NCI-H2196 treated with DMSO at 0.1 percent for 48 hours (cell line): ENCODE results near the gene AFF1.
"Not testable (repeated sequence)": the region's sequence is repeated elsewhere in the genome, so short reads cannot be mapped to it uniquely, and the experiment has no call there.

Experiments
- DNase-seq: peaks from one replicate; lab custom pipeline; 2025; ENCODE audit not compliant: unreplicated experiment; lab: John Stamatoyannopoulos, UW

Gene AFF1

GRCh38 chr4:87007528-87008446 lies 73.0 kb downstream of the AFF1 start:
- DNase-seq, result no peak

DNA sequence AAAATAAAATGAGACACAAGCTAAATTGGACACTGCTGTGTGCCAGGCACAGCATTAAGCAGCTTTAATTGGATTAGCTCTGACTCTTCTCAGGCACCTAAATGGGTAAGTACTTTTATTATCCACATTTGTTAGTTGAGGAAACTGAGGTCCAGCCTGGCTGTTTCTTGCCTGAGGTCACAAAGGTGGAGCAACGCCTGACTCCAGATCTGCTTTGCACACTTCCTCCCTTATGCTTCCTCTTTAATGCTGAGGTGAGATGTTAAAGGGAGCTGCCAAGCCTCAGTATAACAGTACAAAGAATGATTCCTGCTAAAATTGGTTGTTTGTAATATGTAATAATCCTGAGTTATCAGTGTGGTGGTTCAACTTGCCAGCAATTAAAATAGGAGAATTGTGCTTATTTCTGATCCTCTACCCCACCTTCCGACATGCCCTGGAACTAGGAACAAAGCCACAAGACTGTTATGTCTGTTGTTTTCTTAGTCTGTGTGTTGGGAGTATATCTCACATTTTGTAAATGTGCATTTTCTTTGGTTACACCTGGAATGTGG lies 74.4 kb downstream of the AFF1 start:
- no peak for DNase-seq

DNA sequence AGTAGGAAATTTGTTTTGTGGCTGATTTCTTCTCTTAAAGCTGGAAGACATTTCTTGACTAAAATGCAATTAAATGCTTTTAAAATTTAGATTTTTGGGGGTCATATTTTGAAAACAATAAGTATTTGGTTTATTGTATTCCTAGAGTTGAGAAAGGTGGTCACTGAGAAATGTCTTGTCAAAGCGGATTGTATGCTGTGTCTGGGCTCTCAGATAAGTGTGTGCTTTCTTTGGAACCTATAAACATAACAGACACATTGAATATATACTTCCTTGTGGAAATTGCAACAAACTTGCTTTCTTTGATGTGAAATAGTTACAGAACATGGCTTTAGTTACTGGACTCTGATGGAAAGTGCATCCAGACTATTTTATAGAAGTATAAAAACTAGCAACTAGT lies 75.4 kb downstream of the AFF1 start:
- DNase-seq, result no peak

DNA sequence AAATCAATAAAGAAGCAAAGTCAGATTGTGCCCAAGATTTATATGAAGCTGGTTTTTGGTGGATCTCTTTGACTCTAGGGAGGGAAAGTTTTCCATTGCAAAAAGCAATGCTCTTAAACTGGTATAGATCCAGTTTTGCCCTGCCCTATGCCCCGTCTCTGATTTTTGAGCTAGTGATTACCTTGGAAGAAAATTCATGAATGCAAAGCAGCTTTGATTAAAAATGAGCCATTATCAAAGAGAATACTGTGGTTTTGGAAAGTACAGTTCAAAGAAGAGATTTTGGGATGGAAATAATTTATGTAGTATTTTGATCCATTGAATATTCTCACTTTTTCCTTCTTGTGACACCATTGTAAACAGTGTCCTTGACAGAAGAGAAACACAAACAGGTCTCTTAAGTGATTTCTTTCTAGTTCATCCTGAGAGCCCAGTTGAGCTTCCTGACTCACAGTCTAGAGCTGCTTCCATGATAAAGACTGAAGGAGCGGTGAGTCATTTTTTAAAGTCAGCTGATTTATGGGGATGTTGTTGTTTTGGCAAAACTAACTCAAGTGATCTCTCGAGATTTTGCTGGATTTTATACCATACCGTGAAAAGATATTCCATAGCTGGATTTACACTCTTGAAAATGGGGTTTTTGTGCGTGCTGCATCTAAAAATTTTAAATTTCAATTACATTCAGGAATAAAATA lies 76.7 kb downstream of the AFF1 start:
- no peak for DNase-seq

DNA sequence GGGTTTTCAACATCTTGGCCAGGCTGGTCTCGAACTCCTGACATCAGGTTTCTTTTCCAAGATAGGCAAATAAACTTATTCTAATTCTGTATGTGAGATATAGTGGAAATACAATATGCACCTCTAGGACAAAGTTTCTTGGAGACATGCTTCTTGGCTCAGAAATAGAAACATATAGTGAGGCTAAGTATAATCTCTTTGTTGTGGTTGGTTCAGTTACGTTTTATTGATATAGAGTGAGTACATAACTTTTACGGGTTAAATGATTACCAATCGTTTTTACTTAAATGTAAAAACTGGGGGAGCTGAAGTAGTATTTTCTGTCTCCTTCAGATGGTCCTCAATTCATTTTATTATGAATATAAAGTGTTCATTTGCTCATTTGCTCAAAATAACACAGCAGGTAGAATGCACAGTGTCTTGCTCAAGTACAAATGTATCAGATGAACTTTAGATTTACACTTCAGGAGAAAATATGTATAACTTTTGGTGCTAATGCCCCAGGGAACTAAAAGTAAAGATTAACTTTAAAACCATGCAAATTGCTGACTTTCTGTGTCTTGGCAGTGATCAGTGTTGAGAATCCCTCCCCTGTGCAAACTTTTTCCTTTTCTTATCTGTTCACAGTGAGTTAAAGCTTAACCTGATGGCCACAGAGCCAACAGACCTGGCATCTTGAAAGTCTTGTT lies 77.6 kb downstream of the AFF1 start:
- no peak for DNase-seq

DNA sequence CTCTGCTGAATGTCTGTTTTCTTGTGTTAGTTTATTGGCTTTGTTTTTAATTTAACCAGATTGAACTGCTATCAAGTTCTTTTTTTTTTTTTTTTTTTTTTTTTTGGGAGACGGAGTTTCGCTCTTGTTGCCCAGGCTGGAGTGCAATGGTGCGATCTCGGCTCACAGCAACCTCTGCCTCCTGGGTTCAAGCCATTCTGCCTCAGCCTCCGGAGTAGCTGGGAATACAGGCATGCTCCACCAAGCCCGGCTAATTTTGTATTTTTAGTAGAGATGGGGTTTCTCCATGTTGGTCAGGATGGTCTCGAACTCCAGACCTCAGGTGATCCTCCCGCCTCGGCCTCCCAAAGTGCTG lies 78.1 kb downstream of the AFF1 start:
- DNase-seq, result not testable (repeated sequence)

DNA sequence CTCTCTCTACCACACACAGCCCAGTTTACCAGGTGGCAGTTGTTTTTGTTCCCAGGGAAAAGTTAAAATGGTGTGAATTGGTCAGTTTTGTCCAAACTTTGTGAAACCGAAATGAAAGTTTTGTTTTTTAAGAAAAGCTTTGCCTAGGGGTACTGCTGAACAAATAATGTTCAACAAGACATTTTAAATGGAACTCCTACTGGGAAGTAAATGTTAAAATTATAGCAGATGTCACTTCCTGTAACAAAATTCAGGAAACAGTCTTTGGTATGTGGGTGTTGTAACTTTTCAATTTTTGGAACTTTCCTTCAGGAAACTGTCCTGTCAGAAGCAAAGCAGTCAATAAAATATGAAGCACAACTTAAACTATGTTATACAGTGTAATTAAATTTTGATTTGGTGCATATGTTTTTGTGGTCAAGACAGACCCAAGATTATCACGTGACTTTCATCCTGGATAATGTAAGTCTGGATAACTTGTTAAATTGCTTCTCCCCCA lies 79.5 kb downstream of the AFF1 start:
- no peak for DNase-seq

- no peak for DNase-seq
These were observed 80.6 kb downstream of the AFF1 start for GRCh38 chr4:87015416-87015815.

- no peak for DNase-seq
These were observed 83.0 kb downstream of the AFF1 start for GRCh38 chr4:87017580-87018342.

DNA sequence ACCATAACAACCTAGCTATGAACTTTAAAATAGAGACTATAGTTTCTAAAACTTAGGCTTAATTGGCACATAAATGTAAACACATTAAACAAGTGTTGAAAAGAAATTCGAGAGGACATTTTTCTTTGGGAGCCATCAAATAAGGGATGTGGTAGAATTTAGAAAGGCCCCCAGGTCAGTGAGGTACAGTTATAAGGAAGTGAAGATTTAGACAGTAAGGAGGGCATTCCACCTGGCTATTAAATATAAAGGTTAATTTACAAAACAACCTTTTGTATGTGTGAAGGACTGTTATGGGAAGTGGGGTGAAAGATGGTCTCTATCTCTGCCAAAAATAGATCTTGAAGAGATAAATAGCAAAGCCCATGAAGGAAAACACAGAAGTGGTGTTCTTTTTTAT lies 83.9 kb downstream of the AFF1 start:
- DNase-seq, result no peak

DNA sequence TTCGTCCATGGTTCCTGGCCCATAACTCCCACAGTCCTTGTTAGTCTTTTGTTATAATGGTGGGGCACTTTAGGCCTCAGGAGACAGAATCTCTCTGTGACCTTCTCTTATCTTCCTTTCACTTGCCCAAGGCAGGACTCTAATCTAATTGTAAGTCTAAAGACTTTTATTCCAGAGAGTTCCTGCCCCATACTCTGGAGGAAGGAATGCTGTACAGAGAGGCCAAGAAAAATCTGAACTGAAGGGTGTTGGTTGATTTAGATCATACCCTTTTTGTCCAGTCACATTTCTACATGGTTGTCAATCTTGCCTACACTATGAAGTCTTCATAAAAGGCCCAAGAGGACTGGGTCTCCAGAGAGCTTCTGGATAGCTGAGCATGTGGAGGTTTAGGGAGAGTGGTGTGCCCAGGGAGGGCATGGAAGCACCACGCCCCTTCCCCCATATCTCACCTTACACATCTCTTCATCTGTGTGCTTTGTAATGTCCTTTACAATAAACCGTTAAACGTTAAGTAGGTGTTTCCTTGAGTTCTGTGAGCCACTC lies 84.5 kb downstream of the AFF1 start:
- DNase-seq, result no peak

- no peak for DNase-seq
These were observed 85.1 kb downstream of the AFF1 start for GRCh38 chr4:87019898-87020297.

DNA sequence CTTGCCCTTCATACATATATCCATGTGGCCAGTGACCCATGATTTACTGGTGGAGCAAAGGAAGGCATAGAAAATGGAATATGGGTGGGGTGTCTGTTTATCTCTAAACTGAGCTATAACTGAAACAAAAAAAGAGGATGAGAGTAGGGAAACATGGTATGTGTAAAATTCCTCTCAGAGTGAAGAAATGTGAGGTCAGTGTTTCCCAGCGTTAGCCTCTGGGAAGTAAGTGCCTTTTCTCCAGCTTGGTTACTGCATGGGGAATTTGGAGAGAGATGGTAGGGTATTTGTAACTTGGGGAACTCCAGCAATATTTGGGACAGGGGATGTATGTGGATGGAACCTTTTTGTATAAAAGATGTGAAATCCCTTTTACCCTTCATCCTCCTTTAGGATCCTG lies 89.4 kb downstream of the AFF1 start:
- no peak for DNase-seq

DNA sequence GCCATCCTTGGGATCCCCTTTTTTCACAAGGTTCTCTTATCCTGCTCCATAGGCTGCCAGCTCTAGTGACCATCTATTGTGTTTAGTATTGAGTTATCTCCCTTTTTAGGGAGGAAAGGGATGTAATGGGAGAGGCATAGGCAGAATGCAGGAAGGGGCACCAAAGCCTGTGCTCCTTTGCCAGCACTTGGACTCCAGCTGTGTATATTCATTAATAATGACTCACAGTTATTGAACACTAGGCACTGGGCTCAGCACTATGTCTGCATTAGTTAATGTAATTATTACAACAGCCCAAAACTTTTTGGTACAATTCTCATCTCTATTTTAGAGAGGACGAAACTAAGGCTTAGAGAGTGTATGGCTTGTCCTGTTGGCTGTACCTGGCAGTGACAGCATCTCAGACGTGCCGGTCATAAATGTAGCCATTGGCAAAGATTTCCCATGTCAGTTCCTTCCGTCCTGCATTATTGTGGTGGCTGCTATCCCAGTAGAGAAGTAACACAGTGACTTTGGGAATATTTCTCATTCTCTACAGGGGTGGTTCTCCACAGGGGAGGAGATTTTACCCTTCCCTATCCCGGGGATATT lies 90.3 kb downstream of the AFF1 start:
- DNase-seq, result no peak

DNA sequence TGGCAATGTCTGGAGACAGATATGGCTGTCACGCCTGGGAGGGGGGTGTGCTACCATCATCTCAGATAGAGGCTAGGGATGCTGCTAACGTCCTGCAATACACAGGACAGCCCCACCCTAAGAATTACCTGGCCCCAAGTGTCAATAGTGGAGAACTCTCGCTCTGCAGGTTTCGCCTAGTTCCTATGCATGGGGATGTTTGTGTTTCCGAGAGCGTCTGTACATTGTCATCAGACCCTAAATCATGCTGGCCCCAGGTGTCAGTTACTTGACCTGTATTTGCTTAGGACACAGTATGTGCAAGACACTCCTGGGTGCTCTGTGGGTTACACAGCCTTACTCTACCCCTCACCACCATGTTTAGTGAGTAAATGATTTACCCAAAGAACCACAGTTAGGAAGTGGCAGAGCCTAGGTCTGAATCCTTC lies 90.8 kb downstream of the AFF1 start:
- DNase-seq, result no peak

- no peak for DNase-seq
These were observed 92.1 kb downstream of the AFF1 start for GRCh38 chr4:87026800-87027495.

GRCh38 chr4:87029356-87029755 lies 94.5 kb downstream of the AFF1 start:
- DNase-seq, result no peak

GRCh38 chr4:87030124-87030523 lies 95.3 kb downstream of the AFF1 start:
- DNase-seq, result no peak

DNA sequence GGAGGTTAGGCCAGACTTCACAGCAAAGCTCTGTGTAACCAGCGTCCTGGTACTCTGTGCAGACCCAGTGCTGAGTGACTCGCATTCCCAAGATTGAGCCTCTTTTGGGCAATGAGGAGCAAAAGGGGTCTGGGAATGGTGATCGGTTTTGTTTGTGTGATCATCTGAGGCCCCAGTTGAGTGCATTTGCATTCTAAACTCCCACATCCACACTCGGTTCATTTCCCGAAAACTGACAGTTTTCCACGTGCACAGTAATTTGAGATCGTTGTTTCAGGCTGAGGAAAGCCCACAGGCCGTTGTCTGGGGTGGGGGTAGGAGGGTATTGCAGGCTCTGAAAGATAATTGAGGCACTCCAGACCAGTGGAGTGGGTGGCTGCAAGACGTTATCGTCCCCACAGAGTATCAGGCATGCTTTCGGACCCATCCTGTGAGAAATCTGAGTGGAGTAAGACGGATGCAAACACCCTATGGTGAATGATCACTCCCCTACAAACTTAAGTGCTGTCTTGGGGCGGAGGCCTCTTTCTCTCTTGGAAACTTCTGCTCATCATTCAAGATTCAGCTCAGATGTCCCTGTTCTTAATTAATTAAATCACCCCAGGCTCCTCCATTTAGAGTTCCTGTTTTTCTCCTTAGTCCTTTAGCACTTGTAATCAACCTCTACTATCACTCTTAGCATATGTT lies 96.1 kb downstream of the AFF1 start:
- DNase-seq, result no peak
